HS-5 (cell line): ENCODE results near the gene RTTN.
"Not testable (repeated sequence)": the region's sequence is repeated elsewhere in the genome, so short reads cannot be mapped to it uniquely, and the experiment has no call there.

ENCODE experiments used
- DNase-seq: peaks from one replicate; pipeline ENCODE4 v3.0.0-alpha.2; 2012; ENCODE audit warnings: low read depth

RTTN gene

DNA sequence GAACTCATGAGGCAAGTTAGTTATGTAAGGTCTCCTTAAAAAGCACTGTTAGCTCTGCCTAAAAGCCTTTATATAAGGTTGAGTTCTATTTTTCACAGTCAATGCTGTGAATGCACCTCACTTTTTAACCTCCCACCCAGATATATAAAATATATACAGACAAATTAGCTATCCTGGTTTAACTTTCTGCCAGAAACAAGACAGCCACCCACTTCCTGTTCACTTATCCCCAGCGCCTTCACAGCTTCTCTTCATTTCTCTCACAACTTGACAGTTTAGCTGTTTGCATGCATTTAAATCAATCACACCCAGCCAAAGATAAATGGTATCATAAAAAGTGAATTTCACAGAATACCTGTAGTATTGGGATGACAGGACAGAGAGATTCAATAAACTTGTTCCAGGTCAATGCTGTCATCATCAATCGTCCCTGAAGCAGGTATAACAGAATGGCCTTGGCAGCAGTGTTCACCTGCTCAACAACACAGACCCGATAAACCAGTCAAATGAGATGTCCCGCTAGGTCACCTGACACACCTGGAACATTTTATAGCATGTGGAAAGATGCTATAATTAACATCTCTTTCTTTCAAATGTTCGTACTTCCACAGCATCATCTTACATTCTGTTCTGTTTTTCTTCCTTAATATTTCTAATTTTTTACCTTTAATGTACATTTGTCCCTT, 55.7 kb downstream of the RTTN start:
- DNase-seq = no peak

DNA sequence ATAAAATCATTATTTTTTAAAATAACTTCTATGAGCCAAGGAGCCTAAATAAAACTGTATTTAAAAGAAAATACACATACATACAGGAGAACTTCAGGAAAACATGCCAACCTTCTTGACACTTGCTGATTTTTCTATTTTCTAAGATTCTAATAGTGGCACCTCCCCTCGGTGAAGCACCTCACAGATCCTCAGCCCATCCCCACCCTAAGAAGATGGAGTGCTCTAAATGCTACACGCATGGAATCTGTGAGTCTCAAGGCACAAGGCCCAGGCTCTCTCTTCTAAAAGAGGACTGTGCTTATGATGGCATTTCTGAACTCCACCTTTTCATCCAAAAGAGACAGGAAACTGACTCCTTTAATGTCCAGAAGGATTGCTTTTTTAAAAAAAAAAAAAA, 56.3 kb downstream of the RTTN start:
- DNase-seq = no peak

- no peak for DNase-seq
Observed at GRCh38 chr18:70148039-70148938, 57.2 kb downstream of the RTTN start.

DNA sequence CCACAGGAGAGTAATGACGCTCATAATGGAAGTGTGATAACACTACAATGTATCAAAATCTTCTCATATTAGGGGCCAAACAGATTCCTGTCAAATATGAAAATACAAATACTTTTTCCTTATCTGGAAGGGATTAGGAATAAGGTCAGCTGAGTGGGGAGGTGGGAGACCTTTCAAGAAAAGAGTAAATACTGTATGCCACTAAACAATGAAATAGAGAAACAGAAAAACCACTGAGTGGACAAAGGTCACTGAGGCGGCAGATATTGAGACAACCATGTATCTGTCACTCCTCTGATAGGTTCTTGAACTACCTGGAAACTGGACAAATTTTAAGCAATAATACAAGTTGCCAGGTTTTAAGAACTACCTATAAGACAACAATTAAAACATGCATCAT, 59.3 kb downstream of the RTTN start:
- DNase-seq = no peak

DNA sequence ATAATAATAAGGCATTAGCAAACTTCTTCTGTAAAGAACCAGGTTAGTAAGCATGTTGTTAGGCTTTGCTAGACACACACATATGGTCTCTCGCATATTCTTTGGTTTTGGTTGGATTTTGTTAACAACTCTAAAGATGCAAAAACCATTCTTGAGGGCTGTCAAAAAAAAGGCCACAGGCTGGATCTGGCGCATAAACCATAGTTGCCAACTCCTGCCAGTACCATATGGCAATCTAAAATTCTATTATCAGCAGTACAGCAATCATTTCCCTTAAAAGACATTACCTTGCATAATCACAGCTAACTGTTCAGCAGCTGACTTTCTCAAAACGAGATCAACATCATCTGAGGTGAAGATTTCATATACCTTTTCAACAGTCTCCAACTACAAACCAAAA, 63.5 kb downstream of the RTTN start:
- DNase-seq = no peak

- DNase-seq = no peak
Observed at GRCh38 chr18:70139138-70139537, 66.3 kb downstream of the RTTN start.

GRCh38 chr18:70135604-70136003, 69.9 kb downstream of the RTTN start:
- no peak for DNase-seq

DNA sequence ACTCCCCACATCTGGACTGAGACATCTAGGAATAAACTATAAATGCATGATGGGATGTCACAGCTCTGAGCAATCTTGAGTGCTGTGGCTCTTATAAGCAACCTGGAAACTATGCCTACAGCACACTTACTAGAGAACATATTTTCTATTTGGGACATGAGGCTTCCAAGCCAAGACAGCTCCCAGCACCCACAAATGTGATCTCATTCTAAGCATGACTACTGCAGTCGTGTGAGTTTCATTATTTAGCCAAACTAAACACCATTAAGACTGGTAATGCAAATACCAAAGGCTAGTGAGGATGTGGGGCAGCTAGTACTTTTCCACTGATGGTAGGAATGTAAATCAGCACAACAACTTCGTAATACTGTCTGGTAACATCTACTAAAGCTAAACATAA, 72.5 kb downstream of the RTTN start:
- peak; percentile 77 for DNase-seq

DNA sequence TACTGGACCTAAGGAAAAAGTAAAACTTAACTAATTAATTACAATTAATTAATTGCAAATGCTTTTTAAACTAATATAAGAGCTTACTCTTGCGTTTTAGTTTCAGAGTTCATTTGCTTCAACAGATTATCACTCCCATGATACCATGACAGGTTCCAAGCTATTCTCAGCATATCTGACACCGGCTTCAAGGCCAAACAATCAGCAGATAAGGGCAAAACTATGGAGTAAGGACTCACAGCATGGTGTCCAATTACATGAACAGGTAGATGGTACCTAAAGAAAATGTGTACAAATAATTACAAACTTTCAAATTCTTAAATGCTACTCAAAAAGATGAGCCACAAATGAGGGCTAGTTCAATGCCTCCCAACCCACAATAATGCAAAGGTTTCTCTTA, 77.2 kb downstream of the RTTN start:
- no peak for DNase-seq

GRCh38 chr18:70127359-70127758, 78.1 kb downstream of the RTTN start:
- no peak for DNase-seq

- no peak for DNase-seq
Observed at GRCh38 chr18:70126832-70127231, 78.7 kb downstream of the RTTN start.

DNA sequence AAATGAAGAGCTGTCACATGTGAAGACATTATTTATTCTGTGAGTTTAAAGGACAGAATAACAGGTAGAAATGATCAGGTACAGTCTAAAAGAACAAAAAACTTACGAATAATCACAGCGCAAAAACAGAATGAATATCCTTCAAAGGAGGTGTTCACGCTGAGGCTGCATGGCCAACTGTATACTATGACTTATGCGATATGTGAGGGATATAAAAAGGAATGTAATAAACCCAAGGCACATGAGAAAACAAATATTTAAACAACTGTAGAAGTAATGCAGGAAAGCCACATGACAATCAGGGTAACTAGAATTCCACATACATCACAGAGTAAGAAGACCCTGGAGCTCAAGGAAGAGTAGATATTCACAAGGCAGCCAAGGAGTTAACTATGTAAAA, 81.3 kb downstream of the RTTN start:
- DNase-seq = no peak

DNA sequence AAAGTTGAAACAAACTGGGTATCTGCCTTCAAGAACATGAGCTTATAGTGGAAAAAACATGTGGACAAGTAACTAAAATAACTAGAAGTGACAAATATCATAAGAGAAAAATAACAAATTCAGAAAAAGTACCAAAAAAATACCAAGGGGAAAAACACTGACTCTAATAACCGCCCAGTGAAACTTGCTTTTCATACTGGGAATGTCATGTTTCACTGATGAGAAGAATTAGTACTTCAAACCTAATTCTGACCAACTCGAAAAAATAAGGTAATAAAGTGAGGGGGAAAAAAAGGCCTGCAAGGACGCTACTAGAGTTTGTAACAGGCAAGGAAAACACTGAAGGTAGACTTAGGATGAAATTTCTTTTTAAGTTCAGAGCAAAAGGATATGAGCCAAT, 83.6 kb downstream of the RTTN start:
- no peak for DNase-seq

DNA sequence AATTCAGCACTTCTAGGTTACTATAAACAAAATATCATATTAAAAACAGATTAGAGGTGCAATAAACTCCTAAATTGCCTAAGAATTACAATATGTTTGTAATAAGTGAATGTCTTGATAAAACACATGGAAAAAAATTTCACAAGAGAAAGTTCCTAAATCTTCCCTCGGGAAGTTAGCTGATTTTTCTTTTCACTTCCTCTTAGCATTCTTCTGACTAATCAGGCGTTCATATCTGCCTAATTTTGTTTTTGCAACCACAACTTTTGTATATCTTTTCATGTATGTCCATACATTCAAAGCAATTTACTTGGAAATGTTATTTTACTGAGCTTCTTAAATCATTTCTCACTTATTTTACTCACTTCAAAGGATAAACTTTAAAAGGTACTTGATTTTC, 88.5 kb downstream of the RTTN start:
- DNase-seq = no peak

DNA sequence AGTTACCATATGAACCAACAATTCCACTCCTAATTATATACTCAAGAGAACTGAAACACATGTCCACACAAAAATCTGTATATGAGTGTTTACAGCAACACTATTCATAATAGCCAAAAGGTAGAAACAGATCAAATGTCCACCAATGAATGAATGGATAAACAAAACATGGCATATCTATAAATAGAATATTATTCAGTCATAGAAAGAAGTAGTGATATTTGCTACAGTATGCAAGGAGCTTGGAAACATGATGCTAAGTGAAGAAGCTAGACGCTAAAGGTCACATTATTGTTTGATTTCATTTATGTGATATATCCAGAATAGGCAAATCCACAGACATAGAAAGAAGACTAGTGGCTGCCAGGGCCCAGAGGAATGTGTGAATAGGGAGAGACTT, 92.0 kb downstream of the RTTN start:
- DNase-seq = no peak

DNA sequence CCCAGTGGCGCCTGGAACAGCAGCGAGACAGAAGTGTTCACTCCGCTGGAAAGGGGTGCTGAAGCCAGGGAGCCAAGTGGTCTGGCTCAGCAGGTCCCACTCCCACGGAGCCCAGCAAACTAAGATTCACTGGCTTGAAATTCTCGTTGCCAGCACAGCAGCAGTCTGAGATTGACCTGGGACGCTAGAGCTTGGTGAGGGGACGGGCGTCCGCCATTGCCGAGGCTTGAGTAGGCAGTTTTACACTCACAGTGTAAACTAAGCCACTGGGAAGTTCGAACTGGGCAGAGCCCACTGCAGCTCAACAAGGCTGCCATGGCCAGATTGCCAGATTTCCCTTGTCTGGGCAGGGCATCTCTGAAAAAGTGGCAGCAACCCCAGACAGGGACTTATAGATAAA, 94.8 kb downstream of the RTTN start:
- no peak for DNase-seq

DNA sequence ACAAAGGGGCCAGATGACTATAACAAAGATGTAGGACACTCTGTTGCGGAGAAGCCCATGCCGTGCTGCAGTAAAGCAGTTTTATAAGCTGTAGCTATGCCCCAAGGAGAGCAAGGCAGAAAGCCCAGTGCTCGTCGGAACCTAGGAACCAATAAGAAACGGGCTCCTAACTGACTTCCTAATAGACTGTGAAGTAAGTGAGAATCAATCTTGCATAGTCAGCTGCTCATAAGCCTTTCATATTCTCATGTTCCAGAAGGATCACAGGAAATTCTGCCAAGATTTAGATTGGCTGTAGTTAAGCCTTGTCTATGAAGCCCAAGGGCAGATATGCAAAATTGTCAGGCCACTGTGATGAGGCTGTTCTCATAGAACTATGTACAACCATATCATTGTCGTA, 98.4 kb downstream of the RTTN start:
- DNase-seq = no peak

GRCh38 chr18:70102854-70103253, 102.6 kb downstream of the RTTN start:
- not testable (repeated sequence) for DNase-seq

DNA sequence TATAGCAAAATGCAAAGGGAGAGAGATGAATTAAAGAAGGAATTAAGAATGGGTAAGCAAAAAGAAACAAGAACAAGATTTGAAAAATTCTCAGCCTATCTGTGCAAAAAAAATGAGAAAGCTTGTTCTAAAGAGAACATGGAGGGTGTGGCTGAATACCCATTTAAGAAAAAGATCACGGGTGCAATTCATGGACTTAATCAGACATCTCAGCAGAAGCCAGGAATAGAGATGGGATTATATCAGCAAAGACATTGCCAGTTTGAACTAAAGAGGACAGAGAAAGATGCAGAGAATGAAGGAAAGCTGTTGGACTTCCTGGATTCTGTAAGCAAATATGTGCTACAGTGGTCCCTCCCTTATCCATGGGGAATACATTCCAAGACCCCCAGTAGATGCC, 115.6 kb downstream of the RTTN start:
- no peak for DNase-seq

- no peak for DNase-seq
Observed at GRCh38 chr18:70086085-70086484, 119.4 kb downstream of the RTTN start.

- no peak for DNase-seq
Observed at GRCh38 chr18:70085641-70086040, 119.8 kb downstream of the RTTN start.

GRCh38 chr18:70082430-70082829, 123.1 kb downstream of the RTTN start:
- no peak for DNase-seq

- DNase-seq = no peak
Observed at GRCh38 chr18:70078106-70078505, 127.4 kb downstream of the RTTN start.

DNA sequence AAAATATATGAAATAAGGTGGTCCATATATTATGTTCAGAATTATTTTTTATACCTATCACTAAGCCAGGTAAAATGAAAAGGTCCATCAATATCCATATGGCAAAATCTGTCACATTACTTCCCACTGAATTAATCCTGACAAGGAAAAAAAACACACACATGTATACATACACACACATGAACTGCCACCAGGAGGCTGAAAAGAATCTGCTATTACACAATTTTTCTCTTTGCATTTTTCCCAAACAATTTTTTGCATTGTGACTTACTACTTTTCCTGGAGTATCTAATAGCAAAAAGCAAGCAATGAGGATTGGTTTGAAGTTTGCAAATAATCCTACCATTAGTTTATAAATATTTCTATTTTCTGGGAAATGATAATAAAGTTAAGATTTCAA, 129.6 kb downstream of the RTTN start:
- no peak for DNase-seq
